ENCODE results near the gene SDCBP2.

GRCh38 chr20:1267809-1268374 is 61.0 kb downstream of the SDCBP2 start:
- TF ChIP-seq POLR2AphosphoS5 (IDR thresholded peaks at IDR 0.05; ENCODE audit: low read depth, low read length) (no peak), SIN3A (IDR thresholded peaks at IDR 0.05; ENCODE audit: borderline replicate concordance, insufficient read depth, low read length) (no peak), TAF1 (IDR thresholded peaks at IDR 0.05; ENCODE audit: borderline replicate concordance, insufficient read depth, low read length) (no peak)
